Measurements from ENCODE around the gene GSAP.
"Not testable (repeated sequence)": the region's sequence is repeated elsewhere in the genome, so short reads cannot be mapped to it uniquely, and the experiment has no call there.

GSAP gene

GRCh38 chr7:77275663-77276062 lies 140.5 kb downstream of the GSAP start:
- DNase-seq, result not testable (repeated sequence)

GRCh38 chr7:77271766-77272165 lies 144.4 kb downstream of the GSAP start:
- DNase-seq, result no peak

GRCh38 chr7:77270094-77270480 lies 146.1 kb downstream of the GSAP start:
- no peak for DNase-seq

GRCh38 chr7:77269360-77270093 lies 146.6 kb downstream of the GSAP start:
- DNase-seq, result no peak

- no peak for DNase-seq
These were observed 149.8 kb downstream of the GSAP start for GRCh38 chr7:77266291-77266794.

GRCh38 chr7:77265666-77266065 lies 150.5 kb downstream of the GSAP start:
- no peak for DNase-seq

GRCh38 chr7:77262316-77262715 lies 153.8 kb downstream of the GSAP start:
- no peak for DNase-seq

Measured in amniotic stem cell (primary cell).